A549 (cell line): ENCODE measurements around the gene MAGOH.

Source experiments
- CEBPB ChIP-seq, 2 experiments: fragments of >200 bp in 1 of 2; sonication (Bioruptor Twin) in 1 of 2; formaldehyde crosslinking in 1 of 2; IDR thresholded peaks; 2 replicates each; pipeline ENCODE4 v1.6.1; 2012 to 2016
- EP300 ChIP-seq, 2 experiments: fragments of >200 bp; sonication (Bioruptor Twin); formaldehyde crosslinking; IDR thresholded peaks; 2 replicates in 1 of 2; 3 replicates in 1 of 2; pipeline ENCODE4 v1.6.1; 2016 to 2017
- JUN ChIP-seq, 2 experiments: fragments of >200 bp; sonication (Bioruptor Twin); formaldehyde crosslinking; IDR thresholded peaks; 2 replicates in 1 of 2; 3 replicates in 1 of 2; pipeline ENCODE4 v1.6.1; 2016 to 2017
- MAFK ChIP-seq: fragments of 450-650 bp; IDR thresholded peaks from 2 replicates; pipeline ENCODE4 v1.6.1; 2014; ENCODE audit not compliant: partially characterized antibody
- MAZ ChIP-seq: fragments of 150-350 bp; IDR thresholded peaks from 2 replicates; pipeline ENCODE4 v1.6.1; 2014; ENCODE audit warnings: antibody characterized with exemption, low read depth, low read length, borderline replicate concordance
- POLR2A ChIP-seq: IDR thresholded peaks from 2 replicates; pipeline ENCODE4 v1.6.1; 2012; ENCODE audit warnings: mild to moderate bottlenecking, low read length
- POLR2AphosphoS2 ChIP-seq: conservative IDR thresholded peaks from 2 replicates; pipeline ENCODE4 v1.6.1; 2012; ENCODE audit warnings: low read length, improper control_type of control experiment, inconsistent platforms
- RAD21 ChIP-seq, 2 experiments: fragments of >200 bp in 1 of 2; sonication (Bioruptor Twin) in 1 of 2; formaldehyde crosslinking in 1 of 2; IDR thresholded peaks in 1 of 2; conservative IDR thresholded peaks in 1 of 2; 2 replicates in 1 of 2; 3 replicates in 1 of 2; pipeline ENCODE4 v1.6.1; 2012 to 2018; ENCODE audit warnings: inconsistent platforms in 1 of 2
- RARB ChIP-seq: fragments of 250-450 bp; sonication (Bioruptor Pico); IDR thresholded peaks from 2 replicates; pipeline ENCODE4 v1.8.0; 2021; ENCODE audit warnings: mild to moderate bottlenecking, moderate library complexity
- SMC3 ChIP-seq: fragments of >200 bp; sonication (Bioruptor Twin); formaldehyde crosslinking; IDR thresholded peaks from 3 replicates; pipeline ENCODE4 v1.6.1; 2018; ENCODE audit warnings: inconsistent platforms
- ZFP36 ChIP-seq: fragments of 450-650 bp; IDR thresholded peaks from 2 replicates; pipeline ENCODE4 v1.6.1; 2014; ENCODE audit warnings: borderline replicate concordance; ENCODE audit not compliant: partially characterized antibody
- TF ChIP-seq, protein P1 (sequence below): fragments of >200 bp; sonication (Bioruptor Twin); formaldehyde crosslinking; IDR thresholded peaks from 3 replicates; pipeline ENCODE4 v1.5.1; 2016
- TF ChIP-seq, protein P2 (sequence below): fragments of 200-600 bp; sonication (generic); IDR thresholded peaks from 2 replicates; pipeline ENCODE4 v1.6.1; 2016; ENCODE audit warnings: antibody characterized with exemption, mild to moderate bottlenecking, moderate library complexity
- TF ChIP-seq, protein P3 (sequence below): fragments of 450-650 bp; IDR thresholded peaks from 2 replicates; pipeline ENCODE4 v1.6.1; 2014; ENCODE audit warnings: antibody characterized with exemption

- TF ChIP-seq, protein P1, sequence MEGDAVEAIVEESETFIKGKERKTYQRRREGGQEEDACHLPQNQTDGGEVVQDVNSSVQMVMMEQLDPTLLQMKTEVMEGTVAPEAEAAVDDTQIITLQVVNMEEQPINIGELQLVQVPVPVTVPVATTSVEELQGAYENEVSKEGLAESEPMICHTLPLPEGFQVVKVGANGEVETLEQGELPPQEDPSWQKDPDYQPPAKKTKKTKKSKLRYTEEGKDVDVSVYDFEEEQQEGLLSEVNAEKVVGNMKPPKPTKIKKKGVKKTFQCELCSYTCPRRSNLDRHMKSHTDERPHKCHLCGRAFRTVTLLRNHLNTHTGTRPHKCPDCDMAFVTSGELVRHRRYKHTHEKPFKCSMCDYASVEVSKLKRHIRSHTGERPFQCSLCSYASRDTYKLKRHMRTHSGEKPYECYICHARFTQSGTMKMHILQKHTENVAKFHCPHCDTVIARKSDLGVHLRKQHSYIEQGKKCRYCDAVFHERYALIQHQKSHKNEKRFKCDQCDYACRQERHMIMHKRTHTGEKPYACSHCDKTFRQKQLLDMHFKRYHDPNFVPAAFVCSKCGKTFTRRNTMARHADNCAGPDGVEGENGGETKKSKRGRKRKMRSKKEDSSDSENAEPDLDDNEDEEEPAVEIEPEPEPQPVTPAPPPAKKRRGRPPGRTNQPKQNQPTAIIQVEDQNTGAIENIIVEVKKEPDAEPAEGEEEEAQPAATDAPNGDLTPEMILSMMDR: no peak
- TF ChIP-seq RARB (CRISPR knock-in tag) (no peak), POLR2AphosphoS2 (no peak), MAFK (no peak), EP300 (IDR thresholded peaks at IDR 0.05) (no peak), RAD21 (conservative IDR thresholded peaks at IDR 0.05 in 1 of 2, IDR thresholded peaks at IDR 0.05 in 1 of 2) (no peak), CEBPB (IDR thresholded peaks at IDR 0.05) (no peak), SMC3 (no peak), ZFP36 (no peak), MAZ (no peak), JUN (IDR thresholded peaks at IDR 0.05) (no peak), POLR2A (no peak)
- TF ChIP-seq, protein P2, sequence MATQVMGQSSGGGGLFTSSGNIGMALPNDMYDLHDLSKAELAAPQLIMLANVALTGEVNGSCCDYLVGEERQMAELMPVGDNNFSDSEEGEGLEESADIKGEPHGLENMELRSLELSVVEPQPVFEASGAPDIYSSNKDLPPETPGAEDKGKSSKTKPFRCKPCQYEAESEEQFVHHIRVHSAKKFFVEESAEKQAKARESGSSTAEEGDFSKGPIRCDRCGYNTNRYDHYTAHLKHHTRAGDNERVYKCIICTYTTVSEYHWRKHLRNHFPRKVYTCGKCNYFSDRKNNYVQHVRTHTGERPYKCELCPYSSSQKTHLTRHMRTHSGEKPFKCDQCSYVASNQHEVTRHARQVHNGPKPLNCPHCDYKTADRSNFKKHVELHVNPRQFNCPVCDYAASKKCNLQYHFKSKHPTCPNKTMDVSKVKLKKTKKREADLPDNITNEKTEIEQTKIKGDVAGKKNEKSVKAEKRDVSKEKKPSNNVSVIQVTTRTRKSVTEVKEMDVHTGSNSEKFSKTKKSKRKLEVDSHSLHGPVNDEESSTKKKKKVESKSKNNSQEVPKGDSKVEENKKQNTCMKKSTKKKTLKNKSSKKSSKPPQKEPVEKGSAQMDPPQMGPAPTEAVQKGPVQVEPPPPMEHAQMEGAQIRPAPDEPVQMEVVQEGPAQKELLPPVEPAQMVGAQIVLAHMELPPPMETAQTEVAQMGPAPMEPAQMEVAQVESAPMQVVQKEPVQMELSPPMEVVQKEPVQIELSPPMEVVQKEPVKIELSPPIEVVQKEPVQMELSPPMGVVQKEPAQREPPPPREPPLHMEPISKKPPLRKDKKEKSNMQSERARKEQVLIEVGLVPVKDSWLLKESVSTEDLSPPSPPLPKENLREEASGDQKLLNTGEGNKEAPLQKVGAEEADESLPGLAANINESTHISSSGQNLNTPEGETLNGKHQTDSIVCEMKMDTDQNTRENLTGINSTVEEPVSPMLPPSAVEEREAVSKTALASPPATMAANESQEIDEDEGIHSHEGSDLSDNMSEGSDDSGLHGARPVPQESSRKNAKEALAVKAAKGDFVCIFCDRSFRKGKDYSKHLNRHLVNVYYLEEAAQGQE: no peak
- TF ChIP-seq, protein P3, sequence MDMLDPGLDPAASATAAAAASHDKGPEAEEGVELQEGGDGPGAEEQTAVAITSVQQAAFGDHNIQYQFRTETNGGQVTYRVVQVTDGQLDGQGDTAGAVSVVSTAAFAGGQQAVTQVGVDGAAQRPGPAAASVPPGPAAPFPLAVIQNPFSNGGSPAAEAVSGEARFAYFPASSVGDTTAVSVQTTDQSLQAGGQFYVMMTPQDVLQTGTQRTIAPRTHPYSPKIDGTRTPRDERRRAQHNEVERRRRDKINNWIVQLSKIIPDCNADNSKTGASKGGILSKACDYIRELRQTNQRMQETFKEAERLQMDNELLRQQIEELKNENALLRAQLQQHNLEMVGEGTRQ: no peak
Observed at GRCh38 chr1:53218201-53218600, 20.1 kb downstream of the MAGOH start.
